ENCODE measurements around the gene TBC1D26.
"Not testable (repeated sequence)": the region's sequence is repeated elsewhere in the genome, so short reads cannot be mapped to it uniquely, and the experiment has no call there.

Gene TBC1D26

DNA sequence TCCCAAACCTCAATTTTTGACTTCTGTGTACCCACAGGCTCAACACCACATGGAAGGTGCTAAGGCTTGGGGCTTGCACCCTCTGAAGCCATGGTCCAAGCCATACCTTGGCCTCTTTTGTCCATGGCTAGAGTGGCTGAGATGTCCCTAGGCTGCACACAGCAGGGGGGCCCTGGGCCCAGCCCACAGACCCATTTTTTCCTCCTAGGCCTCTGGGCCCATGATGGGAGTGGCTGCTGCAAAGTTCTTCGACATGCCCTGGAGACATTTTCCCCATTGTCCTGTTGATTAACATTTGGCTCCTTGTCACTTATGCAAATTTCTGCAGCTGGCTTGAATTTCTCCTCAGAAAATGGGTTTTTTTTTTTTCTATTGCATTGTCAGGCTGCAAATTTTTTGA lies 47.0 kb downstream of the TBC1D26 start:
- no peaks in the 10 kb centered on the region for H3K4me1 ChIP-seq (ENCODE audit: control insufficient read depth, insufficient read depth, low read length, poor library complexity, severe bottlenecking)
- no peak for DNase-seq

GRCh38 chr17:15780188-15780587 lies 48.1 kb downstream of the TBC1D26 start:
- no peaks in the 10 kb centered on the region for H3K36me3 ChIP-seq (ENCODE audit: control insufficient read depth, insufficient read depth, low read length)

More for the DNA sequence above, 47.0 kb downstream of the TBC1D26 start:
- Histone ChIP-seq H3K27ac (ENCODE audit: insufficient read depth, low read length, poor library complexity, severe bottlenecking) (no peak overlapping the region), H3K9me3 (ENCODE audit: control insufficient read depth, low read length) (no peaks in the 10 kb centered on the region), H3K4me3 (ENCODE audit: insufficient read depth, low read depth, low read length, poor library complexity, severe bottlenecking) (no peak overlapping the region), H3K27me3 (replicated peaks; ENCODE audit: control insufficient read depth, insufficient read depth, low read length, poor library complexity, severe bottlenecking) (peaks cover 8% of the 10 kb centered on the region), H3K36me3 (ENCODE audit: control insufficient read depth, insufficient read depth, low read length) (no peaks in the 10 kb centered on the region)

DNA sequence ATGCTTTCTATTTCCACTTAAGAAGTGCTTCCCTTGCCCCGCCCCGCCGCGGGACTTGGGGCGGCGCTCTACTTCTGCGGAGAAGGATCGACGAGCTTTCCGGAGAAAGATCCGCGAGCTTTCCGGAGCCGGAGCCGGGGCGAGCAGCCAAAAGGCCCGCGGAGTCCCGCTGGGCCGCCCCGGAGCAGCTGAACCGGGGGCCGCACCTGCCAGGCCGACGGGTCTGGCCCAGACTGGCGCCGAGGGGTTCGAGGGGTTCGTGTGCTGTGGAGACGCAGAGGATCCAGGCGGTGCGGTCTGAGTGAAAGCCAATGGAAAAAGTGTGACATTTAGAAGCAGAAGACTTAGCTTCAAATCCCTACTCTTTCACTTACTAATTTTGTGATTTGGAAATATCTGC lies 50.8 kb downstream of the TBC1D26 start:
- DNase-seq: no peak
- Histone ChIP-seq H3K36me3 (ENCODE audit: control insufficient read depth, insufficient read depth, low read length) (no peaks in the 10 kb centered on the region), H3K27ac (ENCODE audit: insufficient read depth, low read length, poor library complexity, severe bottlenecking) (no peak overlapping the region), H3K4me3 (ENCODE audit: insufficient read depth, low read depth, low read length, poor library complexity, severe bottlenecking) (peak overlapping the region; percentile 25), H3K27me3 (replicated peaks; ENCODE audit: control insufficient read depth, insufficient read depth, low read length, poor library complexity, severe bottlenecking) (peaks cover 8% of the 10 kb centered on the region), H3K9me3 (ENCODE audit: control insufficient read depth, low read length) (no peaks in the 10 kb centered on the region), H3K4me1 (ENCODE audit: control insufficient read depth, insufficient read depth, low read length, poor library complexity, severe bottlenecking) (no peaks in the 10 kb centered on the region)

More at GRCh38 chr17:15780188-15780587, 48.1 kb downstream of the TBC1D26 start:
- Histone ChIP-seq H3K27ac (ENCODE audit: insufficient read depth, low read length, poor library complexity, severe bottlenecking) (no peak overlapping the region), H3K9me3 (ENCODE audit: control insufficient read depth, low read length) (no peaks in the 10 kb centered on the region), H3K4me3 (ENCODE audit: insufficient read depth, low read depth, low read length, poor library complexity, severe bottlenecking) (no peak overlapping the region), H3K4me1 (ENCODE audit: control insufficient read depth, insufficient read depth, low read length, poor library complexity, severe bottlenecking) (no peaks in the 10 kb centered on the region), H3K27me3 (replicated peaks; ENCODE audit: control insufficient read depth, insufficient read depth, low read length, poor library complexity, severe bottlenecking) (peaks cover 8% of the 10 kb centered on the region)
- no peak for DNase-seq

DNA sequence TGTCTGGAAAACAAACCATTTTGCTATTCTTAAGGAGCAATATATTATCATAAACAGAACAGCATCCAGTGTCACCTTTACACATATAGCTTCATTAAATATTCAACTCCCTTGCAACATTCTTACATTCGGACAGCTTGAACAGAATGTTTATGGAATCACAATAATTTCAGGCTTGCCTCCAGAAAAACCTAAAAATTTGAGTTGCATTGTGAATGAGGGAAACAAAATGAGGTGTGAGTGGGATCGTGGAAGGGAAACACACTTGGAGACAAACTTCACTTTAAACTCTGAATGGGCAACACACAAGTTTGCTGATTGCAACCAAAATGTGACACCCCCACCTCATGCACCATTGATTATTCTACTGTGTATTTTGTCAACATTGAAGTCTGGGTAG lies 51.4 kb downstream of the TBC1D26 start:
- no peak for DNase-seq
- Histone ChIP-seq H3K27ac (ENCODE audit: insufficient read depth, low read length, poor library complexity, severe bottlenecking) (no peak overlapping the region), H3K4me3 (ENCODE audit: insufficient read depth, low read depth, low read length, poor library complexity, severe bottlenecking) (no peak overlapping the region), H3K27me3 (replicated peaks; ENCODE audit: control insufficient read depth, insufficient read depth, low read length, poor library complexity, severe bottlenecking) (peaks cover 8% of the 10 kb centered on the region), H3K36me3 (ENCODE audit: control insufficient read depth, insufficient read depth, low read length) (no peaks in the 10 kb centered on the region), H3K9me3 (ENCODE audit: control insufficient read depth, low read length) (no peaks in the 10 kb centered on the region), H3K4me1 (ENCODE audit: control insufficient read depth, insufficient read depth, low read length, poor library complexity, severe bottlenecking) (no peaks in the 10 kb centered on the region)

GRCh38 chr17:15784351-15784750 lies 52.3 kb downstream of the TBC1D26 start:
- not testable (repeated sequence) for H3K4me3 ChIP-seq (ENCODE audit: insufficient read depth, low read depth, low read length, poor library complexity, severe bottlenecking); H3K4me1 ChIP-seq (ENCODE audit: control insufficient read depth, insufficient read depth, low read length, poor library complexity, severe bottlenecking); H3K9me3 ChIP-seq (ENCODE audit: control insufficient read depth, low read length); H3K27ac ChIP-seq (ENCODE audit: insufficient read depth, low read length, poor library complexity, severe bottlenecking); H3K27me3 ChIP-seq (replicated peaks; ENCODE audit: control insufficient read depth, insufficient read depth, low read length, poor library complexity, severe bottlenecking); H3K36me3 ChIP-seq (ENCODE audit: control insufficient read depth, insufficient read depth, low read length); DNase-seq

GRCh38 chr17:15787363-15788075 lies 55.4 kb downstream of the TBC1D26 start:
- not testable (repeated sequence) for H3K27ac ChIP-seq (ENCODE audit: insufficient read depth, low read length, poor library complexity, severe bottlenecking); H3K9me3 ChIP-seq (ENCODE audit: control insufficient read depth, low read length); H3K36me3 ChIP-seq (ENCODE audit: control insufficient read depth, insufficient read depth, low read length); DNase-seq; H3K4me3 ChIP-seq (ENCODE audit: insufficient read depth, low read depth, low read length, poor library complexity, severe bottlenecking); H3K27me3 ChIP-seq (replicated peaks; ENCODE audit: control insufficient read depth, insufficient read depth, low read length, poor library complexity, severe bottlenecking); H3K4me1 ChIP-seq (ENCODE audit: control insufficient read depth, insufficient read depth, low read length, poor library complexity, severe bottlenecking)

DNA sequence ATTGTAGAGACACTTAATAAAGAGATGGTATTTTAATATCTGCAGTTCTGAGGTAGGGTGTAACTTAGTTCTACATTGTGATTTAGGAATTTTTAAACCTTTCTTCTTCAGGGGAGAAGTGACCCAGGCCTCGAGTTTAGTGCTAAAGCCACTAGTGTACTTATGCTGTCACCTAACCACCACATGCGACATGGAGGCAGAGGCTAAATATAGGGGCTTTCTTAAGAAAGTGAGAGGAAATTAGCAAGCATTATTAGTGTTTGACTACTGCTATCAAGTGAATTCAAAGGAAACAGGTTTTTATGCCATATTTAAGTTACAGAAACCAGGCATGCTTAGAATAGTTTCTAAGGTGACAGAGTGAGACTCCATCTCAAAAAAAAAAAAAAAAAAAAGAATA lies 56.3 kb downstream of the TBC1D26 start:
- H3K9me3 ChIP-seq (ENCODE audit: control insufficient read depth, low read length); H3K27me3 ChIP-seq (replicated peaks; ENCODE audit: control insufficient read depth, insufficient read depth, low read length, poor library complexity, severe bottlenecking); H3K4me3 ChIP-seq (ENCODE audit: insufficient read depth, low read depth, low read length, poor library complexity, severe bottlenecking); H3K4me1 ChIP-seq (ENCODE audit: control insufficient read depth, insufficient read depth, low read length, poor library complexity, severe bottlenecking); H3K27ac ChIP-seq (ENCODE audit: insufficient read depth, low read length, poor library complexity, severe bottlenecking); H3K36me3 ChIP-seq (ENCODE audit: control insufficient read depth, insufficient read depth, low read length); DNase-seq: not testable (repeated sequence)
